Caco-2 (cell line): ENCODE measurements around the gene IL19. TPM values are rescaled to one million over a fixed set of nuclear protein-coding genes. Genes with fewer than 3 reads are reported as not detected.

Experiments used
- BruUV-seq: library from RNA; stranded (reverse); fragments of 400-500 nt; replicated peaks from 2 replicates; lab custom pipeline; 2021; lab: Mats Ljungman, UMichigan
- CTCF ChIA-PET: fragments of 300-600 bp; sonication (Branson Sonifier 250); formaldehyde crosslinking; loops from one replicate; lab custom pipeline; 2022; ENCODE audit warnings: antibody characterized with exemption; lab: Charles Lee
- POLR2A ChIA-PET: fragments of 300-600 bp; sonication (Branson Sonifier 250); formaldehyde crosslinking; loops from one replicate; lab custom pipeline; 2022; ENCODE audit warnings: antibody characterized with exemption; lab: Charles Lee
- DNase-seq, 2 experiments: peaks; one replicate each; pipeline versions ENCODE4 v3.0.0 to v3.0.0-alpha.2; 2020 to 2022
- H3K27me3 ChIP-seq: replicated peaks from 2 replicates; pipeline ENCODE4 v1.6.0; 2011; ENCODE audit warnings: low read length; ENCODE audit not compliant: control insufficient read depth, insufficient read depth
- H3K36me3 ChIP-seq: 2 replicates; pipeline ENCODE4 v1.5.1; 2011; ENCODE audit warnings: low read length; ENCODE audit not compliant: control insufficient read depth, insufficient read depth
- H3K4me1 ChIP-seq: fragments of 250-450 bp; sonication (Bioruptor Pico); 2 replicates; pipeline ENCODE4 v1.5.1; 2020; ENCODE audit warnings: mild to moderate bottlenecking
- H3K4me3 ChIP-seq: 2 replicates; pipeline ENCODE4 v1.5.1; 2011; ENCODE audit warnings: low read depth, mild to moderate bottlenecking, control low read depth, low read length
- H3K9me3 ChIP-seq: fragments of 250-450 bp; sonication (Bioruptor Pico); 2 replicates; pipeline ENCODE4 v1.5.1; 2020; ENCODE audit warnings: mild to moderate bottlenecking, moderate library complexity
- H3K27ac Mint-ChIP-seq: one replicate; pipeline ENCODE4 v1.8.0; 2022; ENCODE audit warnings: mixed read lengths; ENCODE audit not compliant: unreplicated experiment
- H3K27me3 Mint-ChIP-seq: one replicate; pipeline ENCODE4 v1.8.0; 2022; ENCODE audit warnings: mixed read lengths; ENCODE audit not compliant: insufficient read depth, unreplicated experiment
- H3K36me3 Mint-ChIP-seq: one replicate; pipeline ENCODE4 v1.8.0; 2022; ENCODE audit warnings: mild to moderate bottlenecking, mixed read lengths; ENCODE audit not compliant: insufficient read depth, unreplicated experiment
- H3K4me1 Mint-ChIP-seq: one replicate; pipeline ENCODE4 v1.8.0; 2022; ENCODE audit warnings: low read depth, mixed read lengths; ENCODE audit not compliant: unreplicated experiment
- H3K4me3 Mint-ChIP-seq: one replicate; pipeline ENCODE4 v1.8.0; 2022; ENCODE audit warnings: mild to moderate bottlenecking, moderate library complexity, mixed read lengths; ENCODE audit not compliant: unreplicated experiment
- H3K9me3 Mint-ChIP-seq: one replicate; pipeline ENCODE4 v1.8.0; 2022; ENCODE audit warnings: mixed read lengths; ENCODE audit not compliant: unreplicated experiment
- CTCF ChIP-seq, 2 experiments: fragments of 200-600 bp in 1 of 2; IDR thresholded peaks; 1 replicate in 1 of 2; 2 replicates in 1 of 2; pipeline versions ENCODE4 v1.5.1 to v1.8.0; 2011 to 2022; ENCODE audit warnings: antibody characterized with exemption in 1 of 2, control low read depth in 1 of 2, inconsistent platforms in 1 of 2, low read depth in 1 of 2, low read length in 1 of 2, mild to moderate bottlenecking in 1 of 2, moderate library complexity in 1 of 2; ENCODE audit not compliant: insufficient read depth in 1 of 2, severe bottlenecking in 1 of 2, unreplicated experiment in 1 of 2
- intact Hi-C: fragments of 100-400 bp; cut with micrococcal nuclease; formaldehyde crosslinking; loops from one replicate; pipeline ENCODE4 v1.10.0; 2022; ENCODE audit not compliant: unreplicated experiment
- total RNA-seq: library from RNA; stranded (reverse); gene quantifications from 2 replicates; pipeline ENCODE4 v1.2.3, GENCODE V29; 2022

Gene IL19
- total RNA-seq, 1 experiment from 2014 or later: not detected

GRCh38 chr1:206823727-206824126 lies 53.2 kb downstream of the IL19 start:
- CTCF ChIA-PET: no interaction called here
- no peaks in the 10 kb centered on the region for H3K27me3 ChIP-seq
- no peak for DNase-seq
- Mint-ChIP-seq H3K9me3 (no peaks in the 10 kb centered on the region), H3K36me3 (no peaks in the 10 kb centered on the region), H3K4me3 (no peak overlapping the region), H3K27ac (no peak overlapping the region), H3K4me1 (no peaks in the 10 kb centered on the region), H3K27me3 (peaks cover 14% of the 10 kb centered on the region)
- intact Hi-C loops: no loop called here
- H3K9me3 ChIP-seq: no peaks in the 10 kb centered on the region
- TF ChIP-seq CTCF (IDR thresholded peaks at IDR 0.05; ENCODE audit: insufficient read depth in 1 of 2, low read depth in 1 of 2, low read length in 1 of 2, severe bottlenecking in 1 of 2, unreplicated experiment in 1 of 2): no peak
- no peaks in the 10 kb centered on the region for H3K36me3 ChIP-seq
- no peak overlapping the region for H3K4me3 ChIP-seq
- no TSS peak for BruUV-seq
- H3K4me1 ChIP-seq: no peaks in the 10 kb centered on the region
- POLR2A ChIA-PET: no interaction called here

GRCh38 chr1:206824331-206824730 lies 53.8 kb downstream of the IL19 start:
- no TSS peak for BruUV-seq
- H3K4me1 Mint-ChIP-seq: no peaks in the 10 kb centered on the region
- intact Hi-C loops: no loop called here
- H3K4me1 ChIP-seq: no peaks in the 10 kb centered on the region
- no peak for TF ChIP-seq CTCF (IDR thresholded peaks at IDR 0.05; ENCODE audit: insufficient read depth in 1 of 2, low read depth in 1 of 2, low read length in 1 of 2, severe bottlenecking in 1 of 2, unreplicated experiment in 1 of 2)
- no peak overlapping the region for H3K4me3 Mint-ChIP-seq
- no peaks in the 10 kb centered on the region for H3K9me3 Mint-ChIP-seq
- CTCF ChIA-PET: no interaction called here
- no peaks in the 10 kb centered on the region for H3K27me3 ChIP-seq
- H3K36me3 ChIP-seq: no peaks in the 10 kb centered on the region
- POLR2A ChIA-PET: no interaction called here
- H3K27me3 Mint-ChIP-seq: peaks cover 18% of the 10 kb centered on the region
- no peaks in the 10 kb centered on the region for H3K36me3 Mint-ChIP-seq
- no peaks in the 10 kb centered on the region for H3K9me3 ChIP-seq
- H3K27ac Mint-ChIP-seq: no peak overlapping the region
- no peak overlapping the region for H3K4me3 ChIP-seq
- DNase-seq: no peak

GRCh38 chr1:206826394-206826793 lies 55.8 kb downstream of the IL19 start:
- Mint-ChIP-seq H3K4me3 (no peak overlapping the region), H3K36me3 (no peaks in the 10 kb centered on the region), H3K27me3 (peaks cover 15% of the 10 kb centered on the region), H3K9me3 (no peaks in the 10 kb centered on the region), H3K4me1 (no peaks in the 10 kb centered on the region), H3K27ac (no peak overlapping the region)
- intact Hi-C loops: no loop called here
- TF ChIP-seq CTCF (IDR thresholded peaks at IDR 0.05; ENCODE audit: insufficient read depth in 1 of 2, low read depth in 1 of 2, low read length in 1 of 2, severe bottlenecking in 1 of 2, unreplicated experiment in 1 of 2): no peak
- Histone ChIP-seq H3K27me3 (no peaks in the 10 kb centered on the region), H3K4me1 (no peaks in the 10 kb centered on the region), H3K36me3 (no peaks in the 10 kb centered on the region), H3K9me3 (no peaks in the 10 kb centered on the region), H3K4me3 (no peak overlapping the region)
- DNase-seq: no peak
- ChIA-PET CTCF (interaction anchor here (0.6 to 2.7 kb wide), 3 partner anchors 10 to 156 kb away, joined by 3 to 6 read pairs (median 3); no protein-coding TSS in a partner anchor), POLR2A (no interaction called here)
- no TSS peak for BruUV-seq
